Caco-2 (cell line): ENCODE measurements around the gene SCIMP. TPM values are rescaled to one million over a fixed set of nuclear protein-coding genes. Genes with fewer than 3 reads are reported as not detected.
A peak's percentile ranks its signal among the peaks of the same experiment; 100 is the strongest.
"Not testable (repeated sequence)": the region's sequence is repeated elsewhere in the genome, so short reads cannot be mapped to it uniquely, and the experiment has no call there.

Experiments used
- BruUV-seq: library from RNA; stranded (reverse); fragments of 400-500 nt; replicated peaks from 2 replicates; lab custom pipeline; 2021; lab: Mats Ljungman, UMichigan
- CTCF ChIA-PET: fragments of 300-600 bp; sonication (Branson Sonifier 250); formaldehyde crosslinking; loops from one replicate; lab custom pipeline; 2022; ENCODE audit warnings: antibody characterized with exemption; lab: Charles Lee
- POLR2A ChIA-PET: fragments of 300-600 bp; sonication (Branson Sonifier 250); formaldehyde crosslinking; loops from one replicate; lab custom pipeline; 2022; ENCODE audit warnings: antibody characterized with exemption; lab: Charles Lee
- DNase-seq, 2 experiments: peaks; one replicate each; pipeline versions ENCODE4 v3.0.0 to v3.0.0-alpha.2; 2020 to 2022
- H3K27me3 ChIP-seq: replicated peaks from 2 replicates; pipeline ENCODE4 v1.6.0; 2011; ENCODE audit warnings: low read length; ENCODE audit not compliant: control insufficient read depth, insufficient read depth
- H3K36me3 ChIP-seq: 2 replicates; pipeline ENCODE4 v1.5.1; 2011; ENCODE audit warnings: low read length; ENCODE audit not compliant: control insufficient read depth, insufficient read depth
- H3K4me1 ChIP-seq: fragments of 250-450 bp; sonication (Bioruptor Pico); 2 replicates; pipeline ENCODE4 v1.5.1; 2020; ENCODE audit warnings: mild to moderate bottlenecking
- H3K4me3 ChIP-seq: 2 replicates; pipeline ENCODE4 v1.5.1; 2011; ENCODE audit warnings: low read depth, mild to moderate bottlenecking, control low read depth, low read length
- H3K9me3 ChIP-seq: fragments of 250-450 bp; sonication (Bioruptor Pico); 2 replicates; pipeline ENCODE4 v1.5.1; 2020; ENCODE audit warnings: mild to moderate bottlenecking, moderate library complexity
- H3K27ac Mint-ChIP-seq: one replicate; pipeline ENCODE4 v1.8.0; 2022; ENCODE audit warnings: mixed read lengths; ENCODE audit not compliant: unreplicated experiment
- H3K27me3 Mint-ChIP-seq: one replicate; pipeline ENCODE4 v1.8.0; 2022; ENCODE audit warnings: mixed read lengths; ENCODE audit not compliant: insufficient read depth, unreplicated experiment
- H3K36me3 Mint-ChIP-seq: one replicate; pipeline ENCODE4 v1.8.0; 2022; ENCODE audit warnings: mild to moderate bottlenecking, mixed read lengths; ENCODE audit not compliant: insufficient read depth, unreplicated experiment
- H3K4me1 Mint-ChIP-seq: one replicate; pipeline ENCODE4 v1.8.0; 2022; ENCODE audit warnings: low read depth, mixed read lengths; ENCODE audit not compliant: unreplicated experiment
- H3K4me3 Mint-ChIP-seq: one replicate; pipeline ENCODE4 v1.8.0; 2022; ENCODE audit warnings: mild to moderate bottlenecking, moderate library complexity, mixed read lengths; ENCODE audit not compliant: unreplicated experiment
- H3K9me3 Mint-ChIP-seq: one replicate; pipeline ENCODE4 v1.8.0; 2022; ENCODE audit warnings: mixed read lengths; ENCODE audit not compliant: unreplicated experiment
- intact Hi-C: fragments of 100-400 bp; cut with micrococcal nuclease; formaldehyde crosslinking; loops from one replicate; pipeline ENCODE4 v1.10.0; 2022; ENCODE audit not compliant: unreplicated experiment
- total RNA-seq: library from RNA; stranded (reverse); gene quantifications from 2 replicates; pipeline ENCODE4 v1.2.3, GENCODE V29; 2022
- TF ChIP-seq, protein P1 (sequence below), 2 experiments: fragments of 200-600 bp in 1 of 2; IDR thresholded peaks; 1 replicate in 1 of 2; 2 replicates in 1 of 2; pipeline versions ENCODE4 v1.5.1 to v1.8.0; 2011 to 2022; ENCODE audit warnings: antibody characterized with exemption in 1 of 2, control low read depth in 1 of 2, inconsistent platforms in 1 of 2, low read depth in 1 of 2, low read length in 1 of 2, mild to moderate bottlenecking in 1 of 2, moderate library complexity in 1 of 2; ENCODE audit not compliant: insufficient read depth in 1 of 2, severe bottlenecking in 1 of 2, unreplicated experiment in 1 of 2

Gene SCIMP
- total RNA-seq, 1 experiment from 2014 or later, result not detected

DNA sequence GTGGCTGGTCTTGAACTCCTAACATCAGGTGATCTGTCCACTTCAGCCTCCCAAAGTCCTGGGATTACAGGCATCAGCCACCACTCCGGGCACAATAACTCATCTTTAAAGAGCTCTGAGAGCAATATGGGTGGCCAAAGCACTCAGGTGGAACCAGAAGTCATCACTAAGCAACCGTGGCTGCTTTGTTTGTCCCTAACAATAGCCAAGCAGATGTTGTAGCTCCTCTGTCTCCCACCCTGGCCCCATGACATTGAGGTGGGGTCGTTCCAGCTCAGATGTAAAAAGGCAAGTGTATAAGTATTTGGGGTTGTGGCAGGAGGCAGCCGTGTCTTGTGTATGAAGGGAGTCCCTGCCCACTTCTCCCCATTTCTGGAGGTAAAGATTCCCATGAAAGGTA is 3.7 kb upstream of the SCIMP start:
- Mint-ChIP-seq H3K9me3 (no peaks in the 10 kb centered on the region), H3K4me1 (no peaks in the 10 kb centered on the region), H3K36me3 (no peaks in the 10 kb centered on the region), H3K27me3 (no peaks in the 10 kb centered on the region), H3K27ac (no peak overlapping the region), H3K4me3 (no peak overlapping the region)
- DNase-seq, result no peak
- Histone ChIP-seq H3K4me3 (no peak overlapping the region), H3K9me3 (no peaks in the 10 kb centered on the region), H3K27me3 (no peaks in the 10 kb centered on the region), H3K36me3 (no peaks in the 10 kb centered on the region), H3K4me1 (no peaks in the 10 kb centered on the region)
- intact Hi-C loops, result no loop called here
- POLR2A ChIA-PET, result no interaction called here
- TF ChIP-seq, protein P1, sequence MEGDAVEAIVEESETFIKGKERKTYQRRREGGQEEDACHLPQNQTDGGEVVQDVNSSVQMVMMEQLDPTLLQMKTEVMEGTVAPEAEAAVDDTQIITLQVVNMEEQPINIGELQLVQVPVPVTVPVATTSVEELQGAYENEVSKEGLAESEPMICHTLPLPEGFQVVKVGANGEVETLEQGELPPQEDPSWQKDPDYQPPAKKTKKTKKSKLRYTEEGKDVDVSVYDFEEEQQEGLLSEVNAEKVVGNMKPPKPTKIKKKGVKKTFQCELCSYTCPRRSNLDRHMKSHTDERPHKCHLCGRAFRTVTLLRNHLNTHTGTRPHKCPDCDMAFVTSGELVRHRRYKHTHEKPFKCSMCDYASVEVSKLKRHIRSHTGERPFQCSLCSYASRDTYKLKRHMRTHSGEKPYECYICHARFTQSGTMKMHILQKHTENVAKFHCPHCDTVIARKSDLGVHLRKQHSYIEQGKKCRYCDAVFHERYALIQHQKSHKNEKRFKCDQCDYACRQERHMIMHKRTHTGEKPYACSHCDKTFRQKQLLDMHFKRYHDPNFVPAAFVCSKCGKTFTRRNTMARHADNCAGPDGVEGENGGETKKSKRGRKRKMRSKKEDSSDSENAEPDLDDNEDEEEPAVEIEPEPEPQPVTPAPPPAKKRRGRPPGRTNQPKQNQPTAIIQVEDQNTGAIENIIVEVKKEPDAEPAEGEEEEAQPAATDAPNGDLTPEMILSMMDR (IDR thresholded peaks at IDR 0.05; ENCODE audit: insufficient read depth in 1 of 2, low read depth in 1 of 2, low read length in 1 of 2, severe bottlenecking in 1 of 2, unreplicated experiment in 1 of 2), result no peak
- CTCF ChIA-PET, result no interaction called here
- no TSS peak for BruUV-seq

DNA sequence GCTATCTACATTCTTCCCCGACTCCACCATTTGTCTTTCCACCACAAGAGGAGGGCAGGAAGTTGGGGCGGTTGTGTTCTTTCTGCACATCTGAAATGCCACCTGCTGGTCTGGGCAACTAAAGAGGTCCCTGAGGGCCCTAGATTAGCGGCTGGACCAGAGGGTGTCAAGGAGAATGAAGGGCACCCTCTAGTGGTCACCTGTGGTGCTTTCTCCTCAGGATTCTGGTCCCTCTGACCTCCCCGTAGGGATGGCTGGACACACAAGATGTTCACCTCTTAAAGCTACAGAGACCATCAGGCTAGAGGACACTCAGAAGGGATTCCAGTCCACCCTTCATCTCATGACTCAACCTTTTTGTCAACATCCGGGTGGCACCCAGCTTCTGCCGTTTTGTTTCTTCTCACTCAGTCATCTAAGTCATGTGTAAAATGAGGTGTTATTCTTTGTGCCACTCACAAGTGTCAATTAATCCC is 2.9 kb upstream of the SCIMP start:
- intact Hi-C loops, result no loop called here
- ChIA-PET POLR2A (no interaction called here), CTCF (no interaction called here)

DNA sequence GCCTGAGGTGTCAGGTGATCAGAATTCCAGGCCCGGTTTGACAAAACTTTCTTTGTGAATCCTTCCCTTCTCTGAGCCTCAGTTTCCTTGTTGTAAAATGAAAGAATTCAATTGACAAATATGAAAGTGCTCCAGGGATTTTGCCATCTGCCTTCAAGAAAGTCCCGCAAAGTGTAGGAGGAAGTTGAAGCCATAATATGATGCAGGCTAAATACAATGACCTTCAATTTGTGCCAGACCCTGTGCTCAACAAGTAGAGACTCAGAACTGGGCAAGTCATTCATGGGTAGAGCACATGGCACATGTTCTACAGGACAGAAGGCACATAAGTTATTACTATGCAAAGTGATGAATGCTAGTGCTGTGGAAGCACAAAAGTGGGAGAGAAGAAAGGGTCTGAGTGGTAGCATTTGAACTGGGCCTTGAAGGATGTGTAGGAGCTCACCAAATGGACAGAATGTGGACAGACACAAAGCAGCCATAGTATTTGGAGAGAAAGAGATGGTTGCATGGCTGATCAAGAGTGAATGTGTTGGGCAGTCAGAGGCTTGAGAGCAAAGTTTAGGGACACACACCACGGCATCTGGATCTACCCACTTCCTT is 2.4 kb upstream of the SCIMP start:
- no peaks in the 10 kb centered on the region for H3K27me3 ChIP-seq
- Mint-ChIP-seq H3K27ac (no peak overlapping the region), H3K36me3 (no peaks in the 10 kb centered on the region), H3K4me1 (no peaks in the 10 kb centered on the region), H3K9me3 (no peaks in the 10 kb centered on the region), H3K27me3 (no peaks in the 10 kb centered on the region), H3K4me3 (no peak overlapping the region)
- POLR2A ChIA-PET, result no interaction called here
- H3K4me1 ChIP-seq, result no peaks in the 10 kb centered on the region
- no TSS peak for BruUV-seq
- DNase-seq, result no peak
- no peak overlapping the region for H3K4me3 ChIP-seq
- TF ChIP-seq, protein P1 (IDR thresholded peaks at IDR 0.05; ENCODE audit: insufficient read depth in 1 of 2, low read depth in 1 of 2, low read length in 1 of 2, severe bottlenecking in 1 of 2, unreplicated experiment in 1 of 2), result no peak
- H3K9me3 ChIP-seq, result no peaks in the 10 kb centered on the region
- no peaks in the 10 kb centered on the region for H3K36me3 ChIP-seq
- intact Hi-C loops, result no loop called here
- CTCF ChIA-PET, result no interaction called here

More for the DNA sequence above, 2.9 kb upstream of the SCIMP start:
- Histone ChIP-seq H3K36me3 (no peaks in the 10 kb centered on the region), H3K27me3 (no peaks in the 10 kb centered on the region), H3K4me3 (no peak overlapping the region), H3K4me1 (no peaks in the 10 kb centered on the region), H3K9me3 (no peaks in the 10 kb centered on the region)
- peak; percentile 48 to 49 for DNase-seq
- Mint-ChIP-seq H3K4me3 (no peak overlapping the region), H3K4me1 (no peaks in the 10 kb centered on the region), H3K27me3 (no peaks in the 10 kb centered on the region), H3K36me3 (no peaks in the 10 kb centered on the region), H3K9me3 (no peaks in the 10 kb centered on the region), H3K27ac (no peak overlapping the region)
- TF ChIP-seq, protein P1 (IDR thresholded peaks at IDR 0.05; ENCODE audit: insufficient read depth in 1 of 2, low read depth in 1 of 2, low read length in 1 of 2, severe bottlenecking in 1 of 2, unreplicated experiment in 1 of 2), result peak in 1 of 2 experiments; percentile 24
- BruUV-seq, result no TSS peak

DNA sequence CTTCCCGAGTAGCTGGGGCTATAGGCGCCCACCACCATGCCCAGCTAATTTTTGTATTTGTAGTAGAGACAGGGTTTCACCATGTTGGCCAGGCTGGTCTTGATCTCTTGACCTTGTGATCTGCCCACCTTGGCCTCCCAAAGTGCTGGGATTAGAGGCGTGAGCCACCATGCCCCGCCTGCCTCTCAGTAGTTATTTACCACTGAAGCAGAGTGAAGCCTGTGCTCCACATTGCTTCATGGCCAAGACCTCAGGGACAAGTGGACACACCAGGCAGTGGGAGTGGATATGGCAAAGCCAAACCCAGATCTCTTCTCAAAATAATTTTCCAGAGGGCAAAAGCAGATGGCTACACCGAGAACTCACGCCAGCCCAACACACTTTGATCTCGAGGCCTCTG is 1.2 kb downstream of the SCIMP start:
- H3K36me3 Mint-ChIP-seq, H3K27ac Mint-ChIP-seq, H3K36me3 ChIP-seq, H3K4me3 Mint-ChIP-seq, H3K9me3 Mint-ChIP-seq, POLR2A ChIA-PET, H3K4me1 Mint-ChIP-seq, H3K4me1 ChIP-seq, intact Hi-C loops, H3K4me3 ChIP-seq, BruUV-seq, CTCF ChIA-PET, H3K27me3 ChIP-seq, H3K27me3 Mint-ChIP-seq, DNase-seq, H3K9me3 ChIP-seq: not testable (repeated sequence)
